GM23248 (cell line): ENCODE results near the gene ATP6V0A1.

Experiments used
- EZH2 ChIP-seq: fragments of 200-600 bp; sonication (generic); IDR thresholded peaks from 2 replicates; pipeline ENCODE4 v1.6.1; 2018; ENCODE audit warnings: antibody characterized with exemption, mild to moderate bottlenecking; ENCODE audit not compliant: insufficient read depth, poor library complexity, severe bottlenecking
- EZH2phosphoT487 ChIP-seq: fragments of 200-600 bp; sonication (generic); IDR thresholded peaks from 2 replicates; pipeline ENCODE4 v1.6.1; 2018; ENCODE audit warnings: antibody characterized with exemption, moderate library complexity, mild to moderate bottlenecking, low read depth; ENCODE audit not compliant: insufficient read depth

DNA sequence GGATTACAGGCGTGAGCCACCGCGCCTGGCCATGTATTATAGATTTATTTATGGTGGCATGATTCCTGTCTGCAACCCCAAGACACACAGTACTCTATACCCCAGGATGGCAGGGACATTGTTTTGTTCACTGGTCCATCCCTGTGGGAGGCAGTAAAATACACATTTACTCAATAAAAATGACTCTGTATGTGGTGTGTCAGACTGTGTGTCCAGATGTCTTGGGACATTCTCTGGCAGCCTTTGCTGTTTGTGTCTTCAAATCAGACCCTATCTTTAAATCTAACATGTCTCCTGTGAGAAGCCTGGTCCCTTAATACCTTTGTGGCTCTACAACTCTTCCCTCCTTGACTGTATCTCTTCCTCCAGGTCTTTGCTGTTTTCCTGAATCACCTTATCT is 101.6 kb downstream of the ATP6V0A1 start:
- TF ChIP-seq EZH2, result no peak
- TF ChIP-seq EZH2phosphoT487, result no peak
